Gastroesophageal sphincter (tissue), 3 donors: Measurements from ENCODE around the gene TLE6.

Experiments
- POLR2A ChIP-seq, 2 donors: fragments of 450-650 bp; IDR thresholded peaks; one replicate each; pipeline ENCODE4 v1.6.1; 2017; ENCODE audit warnings: antibody characterized with exemption in 2 of 2, mild to moderate bottlenecking in 2 of 2, moderate library complexity in 1 of 2
- TF ChIP-seq, protein P1 (sequence below), 4 experiments: fragments of 200-600 bp in 2 of 4; fragments of 450-650 bp in 2 of 4; sonication (generic) in 1 of 4; IDR thresholded peaks; one replicate each; pipeline ENCODE4 v1.5.1; 2017 to 2019; ENCODE audit warnings: antibody characterized with exemption in 4 of 4, mild to moderate bottlenecking in 2 of 4, moderate library complexity in 2 of 4

DNA sequence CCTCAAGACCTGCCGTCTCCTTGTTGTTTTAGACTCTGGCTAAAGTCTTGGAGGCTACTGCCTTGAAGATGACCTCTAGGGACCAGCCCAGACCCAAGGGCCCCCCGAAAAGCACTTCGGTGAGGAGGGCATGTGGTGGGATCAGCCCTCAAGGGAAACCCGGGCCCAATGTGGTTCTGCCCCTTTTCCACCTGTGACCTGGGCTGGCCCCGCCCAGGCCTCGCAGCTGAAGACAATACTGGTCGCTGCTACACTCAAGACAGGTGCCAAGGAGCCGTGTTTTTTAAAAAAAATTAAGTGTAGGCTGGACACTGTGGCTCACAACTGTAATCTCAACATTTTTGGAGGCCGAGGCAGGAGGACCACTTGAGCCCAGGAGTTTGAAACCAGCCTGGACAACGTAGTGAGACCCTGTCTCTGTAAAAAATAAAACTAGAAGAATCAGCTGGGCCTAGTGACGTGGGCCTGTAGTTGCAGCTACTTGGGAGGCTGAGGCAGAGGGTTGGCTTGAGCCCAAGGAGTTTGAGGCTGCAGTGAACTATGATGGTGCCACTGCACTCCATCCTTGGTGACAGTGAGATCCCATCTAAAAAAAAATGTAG, 903 bp downstream of the TLE6 start:
- TF ChIP-seq, protein P1, sequence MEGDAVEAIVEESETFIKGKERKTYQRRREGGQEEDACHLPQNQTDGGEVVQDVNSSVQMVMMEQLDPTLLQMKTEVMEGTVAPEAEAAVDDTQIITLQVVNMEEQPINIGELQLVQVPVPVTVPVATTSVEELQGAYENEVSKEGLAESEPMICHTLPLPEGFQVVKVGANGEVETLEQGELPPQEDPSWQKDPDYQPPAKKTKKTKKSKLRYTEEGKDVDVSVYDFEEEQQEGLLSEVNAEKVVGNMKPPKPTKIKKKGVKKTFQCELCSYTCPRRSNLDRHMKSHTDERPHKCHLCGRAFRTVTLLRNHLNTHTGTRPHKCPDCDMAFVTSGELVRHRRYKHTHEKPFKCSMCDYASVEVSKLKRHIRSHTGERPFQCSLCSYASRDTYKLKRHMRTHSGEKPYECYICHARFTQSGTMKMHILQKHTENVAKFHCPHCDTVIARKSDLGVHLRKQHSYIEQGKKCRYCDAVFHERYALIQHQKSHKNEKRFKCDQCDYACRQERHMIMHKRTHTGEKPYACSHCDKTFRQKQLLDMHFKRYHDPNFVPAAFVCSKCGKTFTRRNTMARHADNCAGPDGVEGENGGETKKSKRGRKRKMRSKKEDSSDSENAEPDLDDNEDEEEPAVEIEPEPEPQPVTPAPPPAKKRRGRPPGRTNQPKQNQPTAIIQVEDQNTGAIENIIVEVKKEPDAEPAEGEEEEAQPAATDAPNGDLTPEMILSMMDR (IDR thresholded peaks at IDR 0.05): no peak
- no peak for TF ChIP-seq POLR2A (IDR thresholded peaks at IDR 0.05)
